GM21576 (cell line): Measurements from ENCODE around the gene TTC28.
"Not testable (repeated sequence)": the region's sequence is repeated elsewhere in the genome, so short reads cannot be mapped to it uniquely, and the experiment has no call there.

Source experiments
- ATAC-seq: cut with Tn5 transposase; IDR thresholded peaks from one replicate; pipeline ENCODE4 v1.9.1; 2021; ENCODE audit warnings: mild to moderate bottlenecking, moderate library complexity; ENCODE audit not compliant: unreplicated experiment

TTC28 gene

DNA sequence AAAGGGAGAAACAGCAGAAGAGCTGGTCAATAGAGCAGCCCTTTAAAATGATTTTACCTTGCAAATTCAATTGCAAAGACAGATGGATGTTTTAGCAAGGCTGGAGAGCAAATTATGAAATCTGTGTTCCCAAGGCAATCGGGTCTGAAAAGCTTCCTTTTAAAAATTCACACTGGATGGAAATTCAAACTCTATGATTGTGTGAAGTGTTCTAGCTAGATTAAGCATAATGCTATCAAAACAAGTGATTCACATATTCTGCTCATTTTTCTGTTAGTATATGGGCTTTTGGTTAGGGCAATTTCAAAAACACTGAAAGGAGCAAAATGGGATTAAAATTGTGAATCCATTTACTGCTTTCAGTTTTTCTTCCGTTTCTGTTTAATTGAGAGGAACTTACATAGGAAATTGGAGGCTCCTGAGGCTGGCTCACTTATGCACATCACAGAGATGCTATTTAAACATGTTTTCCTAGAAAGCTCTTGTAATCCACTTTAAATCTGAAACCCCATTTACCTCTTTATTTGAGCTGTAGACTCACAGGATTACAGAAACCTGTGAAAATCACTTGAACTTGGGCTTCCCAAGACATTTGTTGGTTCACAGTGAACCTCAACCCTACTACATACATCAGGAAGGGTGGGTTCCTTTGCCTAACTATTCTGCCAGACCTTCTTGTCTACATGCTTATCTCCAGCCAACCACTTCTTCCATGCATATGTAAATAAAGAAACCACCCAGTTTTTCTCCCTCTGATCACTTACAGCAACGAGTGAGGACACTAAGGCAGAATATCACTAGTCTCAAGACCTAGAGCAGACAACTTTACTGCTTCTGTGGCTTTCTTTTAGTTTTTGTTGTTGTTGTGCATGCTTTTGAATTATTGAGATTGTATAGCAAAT, 558.7 kb downstream of the TTC28 start:
- ATAC-seq, result no peak

GRCh38 chr22:28118957-28119631, 560.5 kb downstream of the TTC28 start:
- no peak for ATAC-seq

- no peak for ATAC-seq
Observed at GRCh38 chr22:28116219-28116673, 563.4 kb downstream of the TTC28 start.

GRCh38 chr22:28115426-28115825, 564.2 kb downstream of the TTC28 start:
- ATAC-seq, result no peak

DNA sequence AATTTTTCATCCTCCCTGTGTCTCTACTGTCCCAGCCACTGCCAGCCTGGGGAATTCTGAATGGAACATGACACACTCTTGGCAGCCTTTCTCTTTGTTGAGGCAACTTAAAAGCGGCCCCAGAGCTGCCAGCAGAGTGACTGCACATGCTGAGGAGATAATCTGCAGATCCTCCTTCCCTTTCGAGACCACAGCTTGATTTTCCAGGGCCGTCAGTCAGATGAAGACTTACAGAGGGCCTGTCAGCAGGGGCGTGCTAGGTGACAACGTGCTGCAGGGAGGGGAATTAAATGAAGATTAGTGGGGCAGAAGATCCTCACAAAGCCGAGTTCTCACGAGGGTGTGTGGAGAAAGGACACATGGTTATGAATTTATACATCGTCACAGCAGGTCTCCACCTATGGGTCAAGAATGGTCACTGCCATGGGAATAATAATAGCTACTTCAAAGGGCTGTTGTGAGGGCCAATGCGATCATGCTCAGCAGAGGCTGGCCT, 567.0 kb downstream of the TTC28 start:
- no peak for ATAC-seq

GRCh38 chr22:28112190-28112544, 567.5 kb downstream of the TTC28 start:
- ATAC-seq, result no peak

GRCh38 chr22:28111501-28112189, 568.0 kb downstream of the TTC28 start:
- ATAC-seq, result no peak

DNA sequence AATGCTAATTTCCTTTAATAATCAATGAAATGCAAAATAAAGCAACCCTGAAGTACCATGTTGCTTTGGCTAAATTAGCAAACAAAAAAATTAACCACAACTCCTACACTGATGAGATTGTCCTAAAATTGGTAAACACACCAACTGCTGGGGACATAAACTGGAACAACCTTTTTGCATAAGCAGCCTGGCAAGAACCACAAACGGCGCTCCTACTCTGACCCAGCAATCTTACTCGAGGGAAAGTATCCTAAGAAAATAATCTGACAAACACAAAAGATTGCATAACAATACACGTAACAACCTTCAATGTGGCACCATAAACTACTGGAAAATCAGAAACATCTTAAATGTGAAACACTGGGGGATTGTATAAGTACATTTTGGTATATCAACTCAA, 570.8 kb downstream of the TTC28 start:
- ATAC-seq, result no peak

DNA sequence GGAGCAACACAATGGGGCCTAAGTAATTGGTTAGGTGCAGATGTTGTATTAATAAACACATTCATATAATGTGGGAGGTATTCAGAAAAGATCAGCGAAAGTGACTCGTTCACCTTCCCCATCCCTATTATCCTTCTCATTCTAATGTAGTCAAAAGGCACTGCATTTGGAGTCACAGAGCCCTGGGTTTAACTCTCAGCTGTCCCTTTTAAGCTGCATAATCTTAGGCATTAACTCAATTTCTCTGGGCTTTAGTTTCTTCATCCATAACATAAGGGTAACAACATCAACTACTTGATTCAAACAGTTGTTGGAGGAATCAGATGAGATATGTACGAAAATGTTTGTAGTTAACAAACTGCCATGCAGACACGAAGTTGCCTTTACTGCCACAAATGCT, 573.0 kb downstream of the TTC28 start:
- no peak for ATAC-seq

- no peak for ATAC-seq
Observed at GRCh38 chr22:28105988-28106387, 573.7 kb downstream of the TTC28 start.

GRCh38 chr22:28105413-28105812, 574.2 kb downstream of the TTC28 start:
- ATAC-seq, result no peak

GRCh38 chr22:28103596-28103995, 576.0 kb downstream of the TTC28 start:
- no peak for ATAC-seq

- ATAC-seq, result no peak
Observed at GRCh38 chr22:28102151-28102812, 577.4 kb downstream of the TTC28 start.

- ATAC-seq, result no peak
Observed at GRCh38 chr22:28097627-28098026, 582.0 kb downstream of the TTC28 start.

GRCh38 chr22:28096161-28096560, 583.5 kb downstream of the TTC28 start:
- no peak for ATAC-seq

GRCh38 chr22:28095316-28096095, 584.1 kb downstream of the TTC28 start:
- ATAC-seq, result no peak

- no peak for ATAC-seq
Observed at GRCh38 chr22:28094771-28095170, 584.9 kb downstream of the TTC28 start.

- no peak for ATAC-seq
Observed at GRCh38 chr22:28093711-28094110, 585.9 kb downstream of the TTC28 start.

- no peak for ATAC-seq
Observed at GRCh38 chr22:28091486-28091885, 588.2 kb downstream of the TTC28 start.

GRCh38 chr22:28089541-28089940, 590.1 kb downstream of the TTC28 start:
- ATAC-seq, result not testable (repeated sequence)
